SU-DHL-6 (cell line): Measurements from ENCODE around the gene MEIS1.

Source experiments
- H2AFZ ChIP-seq: fragments of 200-600 bp; sonication (generic); 2 replicates; pipeline ENCODE4 v1.6.1; 2014; ENCODE audit warnings: low read depth, mild to moderate bottlenecking, moderate library complexity, mixed read lengths, antibody characterized with exemption, low read length; ENCODE audit not compliant: severe bottlenecking
- H3F3A ChIP-seq: fragments of 200-600 bp; shearing (Covaris generic); 2 replicates; pipeline ENCODE4 v1.6.0; 2016; ENCODE audit warnings: antibody characterized with exemption, mild to moderate bottlenecking; ENCODE audit not compliant: insufficient read depth
- H3K27ac ChIP-seq: fragments of 200-600 bp; sonication (generic); 2 replicates; pipeline ENCODE4 v1.5.1; 2016; ENCODE audit warnings: low read depth, mild to moderate bottlenecking, low read length, moderate library complexity, mixed read lengths
- H3K27me3 ChIP-seq: fragments of 200-600 bp; sonication (generic), shearing (Covaris generic); 2 replicates; pipeline ENCODE4 v1.6.0; 2014; ENCODE audit warnings: mild to moderate bottlenecking, low read length
- H3K36me3 ChIP-seq: fragments of 200-600 bp; sonication (generic); 2 replicates; pipeline ENCODE4 v1.6.1; 2014; ENCODE audit warnings: mild to moderate bottlenecking, low read length, mixed read lengths
- H3K4me2 ChIP-seq: fragments of 300-600, 200-600 bp; shearing (Covaris generic), sonication (generic); 2 replicates; pipeline ENCODE4 v1.6.0; 2014; ENCODE audit warnings: low read length, low read depth, mild to moderate bottlenecking; ENCODE audit not compliant: poor library complexity, severe bottlenecking
- H3K4me3 ChIP-seq: fragments of 200-600 bp; sonication (generic); 2 replicates; pipeline ENCODE4 v1.5.1; 2014; ENCODE audit warnings: antibody characterized with exemption, low read length, mild to moderate bottlenecking, mixed read lengths; ENCODE audit not compliant: insufficient read depth, poor library complexity, severe bottlenecking
- H3K79me2 ChIP-seq: fragments of 200-600 bp; sonication (generic); 2 replicates; pipeline ENCODE4 v1.6.1; 2014; ENCODE audit warnings: mild to moderate bottlenecking, low read length, moderate library complexity; ENCODE audit not compliant: insufficient read depth
- H3K9ac ChIP-seq: fragments of 200-600 bp; sonication (generic); 2 replicates; pipeline ENCODE4 v1.7.0; 2014; ENCODE audit warnings: mild to moderate bottlenecking, low read length
- H3K9me2 ChIP-seq: fragments of 200-600 bp; sonication (generic); replicated peaks from 2 replicates; pipeline ENCODE4 v1.6.1; 2014; ENCODE audit warnings: low read length; ENCODE audit not compliant: insufficient read depth
- H3K9me3 ChIP-seq: fragments of 200-600 bp; sonication (generic); 2 replicates; pipeline ENCODE4 v1.6.1; 2014; ENCODE audit warnings: low read length, mixed read lengths; ENCODE audit not compliant: insufficient read depth
- H4K20me1 ChIP-seq: fragments of 200-600 bp; sonication (generic); 2 replicates; pipeline ENCODE4 v1.6.1; 2014; ENCODE audit warnings: low read depth, mild to moderate bottlenecking, antibody characterized with exemption, low read length, moderate library complexity, mixed read lengths
- EZH2phosphoT487 ChIP-seq: fragments of 200-600 bp; sonication (generic), shearing (Covaris generic); conservative IDR thresholded peaks from 2 replicates; pipeline ENCODE4 v1.6.1; 2018; ENCODE audit warnings: mild to moderate bottlenecking, antibody characterized with exemption, low read length, moderate library complexity, mixed read lengths
- TF ChIP-seq, protein P1 (sequence below): fragments of 200-600 bp; sonication (generic); IDR thresholded peaks from one replicate; pipeline ENCODE4 v1.5.1; 2017; ENCODE audit warnings: antibody characterized with exemption, mild to moderate bottlenecking, low read length, moderate library complexity; ENCODE audit not compliant: insufficient read depth, poor library complexity, severe bottlenecking

MEIS1 gene

DNA sequence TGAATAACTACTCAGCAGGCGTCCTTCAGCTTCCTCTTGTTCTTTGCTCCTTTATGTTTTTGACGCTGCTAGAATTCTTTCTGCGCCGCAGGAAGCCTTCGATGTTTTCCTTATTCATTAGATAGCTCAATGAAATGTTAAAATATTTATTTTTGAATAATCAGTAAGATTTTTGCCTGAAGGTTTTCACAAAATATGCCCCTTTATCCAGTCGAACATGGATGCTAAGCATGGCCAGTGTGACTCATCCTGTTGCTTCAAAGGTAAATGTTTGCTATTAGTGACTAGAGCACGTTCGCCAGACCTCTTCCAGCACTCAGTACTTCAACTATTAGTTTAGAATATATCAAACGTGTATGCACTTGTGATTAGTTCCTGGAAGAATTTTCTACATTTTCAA lies 7.6 kb upstream of the MEIS1 start:
- Histone ChIP-seq H3K27ac (no peak overlapping the region), H3K36me3 (no peaks in the 10 kb centered on the region), H3K27me3 (no peaks in the 10 kb centered on the region)

DNA sequence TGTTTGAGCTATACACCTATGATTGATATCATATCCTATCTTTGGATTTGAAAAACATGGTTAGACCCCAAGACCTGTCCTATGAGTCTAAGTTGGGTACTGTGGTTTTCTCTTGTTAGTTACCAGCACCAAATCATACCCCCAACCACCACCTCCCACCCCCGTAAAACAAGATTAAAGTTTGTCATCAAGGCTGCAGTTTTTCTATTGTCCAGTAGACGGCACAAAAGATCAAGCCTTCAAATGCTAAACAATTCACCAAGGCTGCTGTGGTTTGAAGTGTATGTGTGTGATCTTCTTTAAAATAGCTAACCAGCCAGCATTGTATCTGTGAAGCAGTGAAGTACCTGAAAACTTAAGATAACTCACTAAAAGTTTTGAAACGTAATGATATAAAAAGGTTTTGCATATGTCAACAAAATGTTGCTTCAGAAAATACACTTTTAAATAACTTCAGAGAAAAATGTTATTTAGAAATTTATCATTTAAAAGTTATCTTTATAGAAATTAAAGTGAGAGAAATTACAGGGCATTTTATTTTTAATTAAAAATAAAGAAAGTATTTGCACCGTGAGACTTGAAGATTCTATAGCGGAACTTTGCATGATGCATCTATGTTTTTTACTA lies 5.8 kb upstream of the MEIS1 start:
- H3F3A ChIP-seq, result no peaks in the 10 kb centered on the region
- no peaks in the 10 kb centered on the region for H3K9me2 ChIP-seq
- H3K27ac ChIP-seq, result no peak overlapping the region
- TF ChIP-seq, protein P1, sequence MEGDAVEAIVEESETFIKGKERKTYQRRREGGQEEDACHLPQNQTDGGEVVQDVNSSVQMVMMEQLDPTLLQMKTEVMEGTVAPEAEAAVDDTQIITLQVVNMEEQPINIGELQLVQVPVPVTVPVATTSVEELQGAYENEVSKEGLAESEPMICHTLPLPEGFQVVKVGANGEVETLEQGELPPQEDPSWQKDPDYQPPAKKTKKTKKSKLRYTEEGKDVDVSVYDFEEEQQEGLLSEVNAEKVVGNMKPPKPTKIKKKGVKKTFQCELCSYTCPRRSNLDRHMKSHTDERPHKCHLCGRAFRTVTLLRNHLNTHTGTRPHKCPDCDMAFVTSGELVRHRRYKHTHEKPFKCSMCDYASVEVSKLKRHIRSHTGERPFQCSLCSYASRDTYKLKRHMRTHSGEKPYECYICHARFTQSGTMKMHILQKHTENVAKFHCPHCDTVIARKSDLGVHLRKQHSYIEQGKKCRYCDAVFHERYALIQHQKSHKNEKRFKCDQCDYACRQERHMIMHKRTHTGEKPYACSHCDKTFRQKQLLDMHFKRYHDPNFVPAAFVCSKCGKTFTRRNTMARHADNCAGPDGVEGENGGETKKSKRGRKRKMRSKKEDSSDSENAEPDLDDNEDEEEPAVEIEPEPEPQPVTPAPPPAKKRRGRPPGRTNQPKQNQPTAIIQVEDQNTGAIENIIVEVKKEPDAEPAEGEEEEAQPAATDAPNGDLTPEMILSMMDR, result peak; percentile 64
- TF ChIP-seq EZH2phosphoT487, result no peak
- no peaks in the 10 kb centered on the region for H3K27me3 ChIP-seq
- no peaks in the 10 kb centered on the region for H3K79me2 ChIP-seq
- H3K9me3 ChIP-seq, result no peaks in the 10 kb centered on the region
- no peak overlapping the region for H2AFZ ChIP-seq
- H3K4me3 ChIP-seq, result no peak overlapping the region
- no peaks in the 10 kb centered on the region for H3K36me3 ChIP-seq
- H3K9ac ChIP-seq, result no peak overlapping the region
- H3K4me2 ChIP-seq, result no peak overlapping the region
- H4K20me1 ChIP-seq, result no peaks in the 10 kb centered on the region

More for the DNA sequence above, 7.6 kb upstream of the MEIS1 start:
- no peaks in the 10 kb centered on the region for H3K9me2 ChIP-seq
- H4K20me1 ChIP-seq, result no peaks in the 10 kb centered on the region
- no peak overlapping the region for H2AFZ ChIP-seq
- no peak for TF ChIP-seq EZH2phosphoT487
- TF ChIP-seq, protein P1, result no peak
- no peaks in the 10 kb centered on the region for H3K79me2 ChIP-seq
- no peak overlapping the region for H3K4me2 ChIP-seq
- H3K9me3 ChIP-seq, result no peaks in the 10 kb centered on the region
- H3F3A ChIP-seq, result no peaks in the 10 kb centered on the region
- H3K9ac ChIP-seq, result no peak overlapping the region
- no peak overlapping the region for H3K4me3 ChIP-seq

DNA sequence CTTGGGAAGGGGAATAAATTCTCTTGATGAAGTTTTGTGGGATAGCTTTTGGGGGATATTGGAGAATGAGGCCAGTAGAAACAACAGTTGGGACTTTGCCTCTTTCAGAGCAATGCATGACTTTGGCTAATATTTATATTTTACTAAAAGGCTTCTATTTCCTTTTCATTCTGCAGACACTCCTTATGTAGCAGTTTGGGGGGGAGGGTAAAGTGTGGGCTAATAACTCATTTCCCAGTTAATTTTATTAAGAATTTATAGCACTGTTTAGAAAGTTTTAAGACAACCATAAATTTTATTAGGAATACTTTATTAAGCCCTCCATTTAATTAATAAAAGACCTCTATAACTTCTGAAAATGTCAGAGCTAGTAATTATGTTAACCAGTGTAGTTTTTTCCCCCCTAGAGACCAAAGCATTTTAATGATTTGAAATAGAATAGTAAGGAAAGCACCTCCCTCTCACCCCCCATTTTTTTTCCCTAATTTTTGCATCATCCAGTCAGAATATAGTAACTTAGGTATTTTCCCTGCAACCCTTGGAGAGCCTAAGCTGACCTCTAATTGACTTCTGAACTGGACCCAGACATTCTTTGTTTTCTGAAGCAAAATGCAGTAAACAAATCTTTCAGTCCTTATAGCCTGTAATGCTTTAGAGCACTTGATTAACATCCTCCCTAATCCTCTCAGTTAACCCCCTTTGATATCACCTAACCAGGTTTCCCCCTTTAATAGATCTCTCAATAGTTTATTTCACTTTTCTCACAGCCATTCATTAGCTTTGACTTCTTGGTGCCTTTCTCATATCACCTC lies 5.0 kb upstream of the MEIS1 start:
- Histone ChIP-seq H3F3A (no peaks in the 10 kb centered on the region), H2AFZ (no peak overlapping the region), H3K4me2 (no peak overlapping the region), H3K9me3 (no peaks in the 10 kb centered on the region), H3K27ac (no peak overlapping the region), H3K79me2 (no peaks in the 10 kb centered on the region), H3K27me3 (no peaks in the 10 kb centered on the region), H3K4me3 (no peak overlapping the region), H4K20me1 (no peaks in the 10 kb centered on the region), H3K9me2 (no peaks in the 10 kb centered on the region), H3K36me3 (no peaks in the 10 kb centered on the region), H3K9ac (no peak overlapping the region)
- TF ChIP-seq EZH2phosphoT487, result no peak
- TF ChIP-seq, protein P1, result no peak
